GM12892 (cell line): ENCODE measurements around the gene ADPRHL1.

Experiments
- POLR2A ChIP-seq: IDR thresholded peaks from 2 replicates; pipeline ENCODE4 v1.6.1; 2011; ENCODE audit warnings: low read depth, low read length, control low read depth
- POLR2AphosphoS5 ChIP-seq: IDR thresholded peaks from 2 replicates; pipeline ENCODE4 v1.6.1; 2011; ENCODE audit warnings: low read depth, low read length, control low read depth
- TAF1 ChIP-seq: IDR thresholded peaks from 2 replicates; pipeline ENCODE4 v1.6.1; 2011; ENCODE audit warnings: low read depth, mild to moderate bottlenecking, control low read depth, low read length, borderline replicate concordance

- no peak for TF ChIP-seq POLR2A
- TF ChIP-seq POLR2AphosphoS5: no peak
- no peak for TF ChIP-seq TAF1
These were observed 40.0 kb downstream of the ADPRHL1 start for GRCh38 chr13:113413178-113413897.
